Prostate gland (tissue), 2 donors: ENCODE data around the gene C11orf58. TPM values are rescaled to one million over a fixed set of nuclear protein-coding genes. Genes with fewer than 3 reads are reported as not detected.

Source experiments
- DNase-seq: peaks from one replicate; pipeline ENCODE4 v3.0.0-alpha.2; 2019; ENCODE audit warnings: low spot score
- H3K27ac ChIP-seq, 2 donors: fragments of 200-600 bp; sonication (generic); 2 replicates each; pipeline ENCODE4 v1.5.1; 2017 to 2019
- H3K27me3 ChIP-seq: fragments of 200-600 bp; sonication (generic); replicated peaks from 2 replicates; pipeline ENCODE4 v1.5.1; 2019; ENCODE audit not compliant: insufficient read depth
- H3K36me3 ChIP-seq, 2 donors: fragments of 200-600 bp; sonication (generic); 1 replicate in 1 of 2; 2 replicates in 1 of 2; pipeline versions ENCODE4 v1.5.1 to v1.8.1; 2017 to 2019
- H3K4me1 ChIP-seq: fragments of 200-600 bp; sonication (generic); replicated peaks from 2 replicates; pipeline ENCODE4 v1.5.1; 2019
- H3K4me3 ChIP-seq, 2 donors: fragments of 200-600 bp; sonication (generic); 2 replicates each; pipeline ENCODE4 v1.5.1; 2017 to 2019
- H3K9me3 ChIP-seq: fragments of 200-600 bp; sonication (generic); 2 replicates; pipeline ENCODE4 v1.5.1; 2017
- CTCF ChIP-seq, 4 experiments: fragments of 200-600 bp in 2 of 4; fragments of 450-650 bp in 2 of 4; sonication (generic) in 2 of 4; IDR thresholded peaks; 1 replicate in 3 of 4; 2 replicates in 1 of 4; pipeline ENCODE4 v1.5.1; 2016 to 2019; ENCODE audit warnings: antibody characterized with exemption in 4 of 4, mild to moderate bottlenecking in 2 of 4, moderate library complexity in 2 of 4
- POLR2A ChIP-seq: fragments of 450-650 bp; IDR thresholded peaks from one replicate; pipeline ENCODE4 v1.6.1; 2016; ENCODE audit warnings: antibody characterized with exemption, mild to moderate bottlenecking
- POLR2AphosphoS5 ChIP-seq: sonication (generic); formaldehyde crosslinking; IDR thresholded peaks from one replicate; pipeline ENCODE4 v1.6.1; 2017; ENCODE audit warnings: antibody characterized with exemption
- WGBS: methylation state at CpG from one replicate; pipeline ENCODE4 v1.1.5; 2018; 5-methylcytosine and 5-hydroxymethylcytosine counted together
- intact Hi-C: fragments of 100-400 bp; cut with DNase I; formaldehyde crosslinking; loops from one replicate; pipeline ENCODE4 v1.14.2; 2022
- total RNA-seq, 2 donors: library from RNA; depleted of rRNA; stranded (reverse); fragments of >200 nt; gene quantifications; one replicate each; pipeline ENCODE4 v1.1.0, GENCODE V29; 2016

C11orf58 gene
- total RNA-seq, 2 donors from 2014 or later: 128 to 171 TPM

DNA sequence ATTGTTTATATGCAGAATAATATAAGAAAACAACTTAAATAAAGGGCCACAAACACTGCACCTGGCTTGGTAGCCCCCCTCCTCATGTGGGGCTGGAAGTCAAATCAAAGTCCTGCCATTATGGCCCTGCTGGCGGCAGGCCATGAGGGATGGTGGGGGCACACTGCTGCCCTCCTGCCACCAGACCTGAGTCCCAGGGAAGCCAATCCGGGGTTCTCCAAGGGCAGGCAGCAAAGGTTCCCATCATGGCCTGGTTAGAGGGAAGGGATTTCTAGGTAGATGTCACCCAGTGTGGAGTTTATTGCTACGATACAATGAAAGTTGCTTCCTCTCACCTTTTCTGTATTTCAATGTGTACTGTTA, 39.1 kb downstream of the C11orf58 start:
- Histone ChIP-seq H3K4me3 (no peak overlapping the region), H3K4me1 (no peaks in the 10 kb centered on the region), H3K9me3 (no peaks in the 10 kb centered on the region), H3K27me3 (no peaks in the 10 kb centered on the region), H3K36me3 (no peaks in the 10 kb centered on the region), H3K27ac (no peak overlapping the region)
- 93% methylated on average over 3 of the region's 3 CpGs for WGBS
- no peak for TF ChIP-seq POLR2A
- TF ChIP-seq CTCF (IDR thresholded peaks at IDR 0.05): no peak
- no peak for TF ChIP-seq POLR2AphosphoS5
- DNase-seq: no peak
- intact Hi-C loops: no loop called here

DNA sequence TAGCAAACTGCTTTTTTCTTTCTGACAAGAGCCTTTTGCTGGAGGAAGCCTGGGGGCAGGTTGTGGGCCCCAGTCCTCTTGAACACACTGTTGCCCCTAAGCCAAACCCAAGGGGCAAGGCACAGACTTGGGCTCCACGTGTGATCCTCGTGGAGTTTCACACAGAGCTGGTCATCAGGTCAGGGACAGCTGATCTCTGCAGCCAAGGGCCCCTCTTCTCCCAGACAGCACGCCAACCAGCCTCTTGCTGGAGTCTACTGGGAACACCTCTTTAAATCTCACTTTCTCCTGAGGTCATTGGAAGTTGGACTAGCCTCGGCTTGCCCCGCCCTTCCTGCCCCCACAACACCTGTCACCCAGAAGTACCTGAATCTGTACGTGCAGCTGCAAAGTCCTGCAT, 39.8 kb downstream of the C11orf58 start:
- H3K4me1 ChIP-seq: no peaks in the 10 kb centered on the region
- WGBS: 94% methylated on average over 6 of the region's 6 CpGs
- no peak for TF ChIP-seq POLR2A
- TF ChIP-seq CTCF (IDR thresholded peaks at IDR 0.05): no peak
- no peak for TF ChIP-seq POLR2AphosphoS5
- no peaks in the 10 kb centered on the region for H3K27me3 ChIP-seq
- no peak overlapping the region for H3K27ac ChIP-seq
- no peak for DNase-seq
- no peaks in the 10 kb centered on the region for H3K9me3 ChIP-seq
- no peaks in the 10 kb centered on the region for H3K36me3 ChIP-seq
- intact Hi-C loops: no loop called here
- H3K4me3 ChIP-seq: no peak overlapping the region

- H3K4me3 ChIP-seq: no peak overlapping the region
- DNase-seq: no peak
- no peaks in the 10 kb centered on the region for H3K9me3 ChIP-seq
- intact Hi-C loops: no loop called here
- WGBS: 94% methylated on average over 8 of the region's 8 CpGs
- no peaks in the 10 kb centered on the region for H3K27me3 ChIP-seq
- TF ChIP-seq POLR2AphosphoS5 (no peak), CTCF (IDR thresholded peaks at IDR 0.05) (no peak), POLR2A (no peak)
- H3K36me3 ChIP-seq: no peaks in the 10 kb centered on the region
- H3K4me1 ChIP-seq: no peaks in the 10 kb centered on the region
- no peak overlapping the region for H3K27ac ChIP-seq
These were observed 40.4 kb downstream of the C11orf58 start for GRCh38 chr11:16778876-16779275.

- TF ChIP-seq POLR2A: no peak
- no peak for TF ChIP-seq POLR2AphosphoS5
- TF ChIP-seq CTCF (IDR thresholded peaks at IDR 0.05): no peak
These were observed 41.0 kb downstream of the C11orf58 start for GRCh38 chr11:16779436-16779835.

DNA sequence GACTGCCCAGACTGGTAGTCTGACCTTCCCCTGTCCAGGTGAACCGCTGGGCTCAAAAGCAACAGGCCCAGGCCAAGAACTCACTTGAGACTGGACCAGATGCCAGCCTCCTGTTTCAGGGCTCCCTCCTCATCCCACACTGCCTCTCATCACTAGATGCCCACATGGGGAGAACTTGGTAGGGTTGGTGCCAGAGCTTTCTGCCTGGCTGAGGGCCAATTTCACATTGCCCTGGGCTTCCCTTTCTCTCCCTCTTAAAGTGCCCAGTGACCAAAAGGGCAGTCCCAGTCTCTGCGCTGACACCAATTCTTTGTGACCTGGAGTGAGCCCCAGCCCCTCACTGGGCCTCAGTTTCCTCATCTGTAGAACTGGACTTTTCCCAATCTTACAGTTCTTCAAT, 41.7 kb downstream of the C11orf58 start:
- H3K4me3 ChIP-seq: no peak overlapping the region
- DNase-seq: no peak

More at GRCh38 chr11:16779436-16779835, 41.0 kb downstream of the C11orf58 start:
- H3K36me3 ChIP-seq: no peaks in the 10 kb centered on the region
- no peaks in the 10 kb centered on the region for H3K9me3 ChIP-seq
- no peak for DNase-seq
- intact Hi-C loops: no loop called here
- no peak overlapping the region for H3K4me3 ChIP-seq
- H3K27ac ChIP-seq: no peak overlapping the region
- no peaks in the 10 kb centered on the region for H3K4me1 ChIP-seq
- WGBS: 86% methylated on average over 8 of the region's 8 CpGs
- no peaks in the 10 kb centered on the region for H3K27me3 ChIP-seq

More for the DNA sequence above, 41.7 kb downstream of the C11orf58 start:
- H3K36me3 ChIP-seq: no peaks in the 10 kb centered on the region
- no peaks in the 10 kb centered on the region for H3K27me3 ChIP-seq
- H3K4me1 ChIP-seq: no peaks in the 10 kb centered on the region
- H3K9me3 ChIP-seq: no peaks in the 10 kb centered on the region
- intact Hi-C loops: loop anchor here (10.0 kb wide), 1 partner anchor 285 kb away; no protein-coding TSS in a partner anchor
- H3K27ac ChIP-seq: no peak overlapping the region
- WGBS: 93% methylated on average over 2 of the region's 2 CpGs
- TF ChIP-seq CTCF (IDR thresholded peaks at IDR 0.05) (no peak), POLR2AphosphoS5 (no peak), POLR2A (no peak)
